Measurements from ENCODE around the gene MICOS13. TPM values are rescaled to one million over a fixed set of nuclear protein-coding genes. Genes with fewer than 3 reads are reported as not detected.

Gene MICOS13
- total and polyA plus RNA-seq, 2 donors from 2014 or later, result 74.6 to 244 TPM

- DNase-seq (peak in 1 of 5 donors; percentile 43), FAIRE-seq (no peak)
- intact Hi-C loops (cut with DNase I), result no loop called here
- peaks cover 0 to 10% (median 3%) of the 10 kb centered on the region in 3 donors for H3K36me3 ChIP-seq (ENCODE audit: control insufficient read depth in 2 of 3, insufficient read depth in 3 of 3, low read length in 3 of 3)
- H3K27me3 ChIP-seq (ENCODE audit: control insufficient read depth, insufficient read depth, low read length), result no peaks in the 10 kb centered on the region
- H3K9ac ChIP-seq (ENCODE audit: low read length in 3 of 3), result no peak overlapping the region
- H3K9me3 ChIP-seq (ENCODE audit: control insufficient read depth in 2 of 3, insufficient read depth in 1 of 3, low read length in 3 of 3), result no peaks in the 10 kb centered on the region
- H3K27ac ChIP-seq (ENCODE audit: low read depth in 2 of 2, low read length in 2 of 2), result no peak overlapping the region
- peak overlapping the region in 1 of 3 donors; percentile 81 for H3K4me3 ChIP-seq (ENCODE audit: low read length in 3 of 3)
- H3K4me1 ChIP-seq (ENCODE audit: control insufficient read depth in 2 of 3, insufficient read depth in 2 of 3, low read depth in 1 of 3, low read length in 3 of 3), result peaks cover 0 to 17% (median 4%) of the 10 kb centered on the region in 3 donors
- TF ChIP-seq CTCF (IDR thresholded peaks at IDR 0.05; ENCODE audit: borderline replicate concordance, extremely low read depth, insufficient read depth), result no peak
Measured at GRCh38 chr19:5718037-5718578, 37.8 kb upstream of the MICOS13 start.

GRCh38 chr19:5717215-5717935 lies 37.1 kb upstream of the MICOS13 start:
- Histone ChIP-seq H3K9me3 (ENCODE audit: control insufficient read depth in 2 of 3, insufficient read depth in 1 of 3, low read length in 3 of 3) (no peaks in the 10 kb centered on the region), H3K4me1 (ENCODE audit: control insufficient read depth in 2 of 3, insufficient read depth in 2 of 3, low read depth in 1 of 3, low read length in 3 of 3) (peaks cover 0 to 17% (median 4%) of the 10 kb centered on the region in 3 donors), H3K27ac (ENCODE audit: low read depth in 2 of 2, low read length in 2 of 2) (no peak overlapping the region), H3K36me3 (ENCODE audit: control insufficient read depth in 2 of 3, insufficient read depth in 3 of 3, low read length in 3 of 3) (peaks cover 0 to 16% (median 5%) of the 10 kb centered on the region in 3 donors), H3K4me3 (ENCODE audit: low read length in 3 of 3) (no peak overlapping the region), H3K9ac (ENCODE audit: low read length in 3 of 3) (no peak overlapping the region), H3K27me3 (ENCODE audit: control insufficient read depth, insufficient read depth, low read length) (no peaks in the 10 kb centered on the region)
- peak in 1 of 5 donors; percentile 37 for DNase-seq
- no peak for TF ChIP-seq CTCF (IDR thresholded peaks at IDR 0.05; ENCODE audit: borderline replicate concordance, extremely low read depth, insufficient read depth)
- no peak for FAIRE-seq
- intact Hi-C loops (cut with DNase I), result no loop called here

GRCh38 chr19:5714816-5715215 lies 34.5 kb upstream of the MICOS13 start:
- Histone ChIP-seq H3K4me3 (ENCODE audit: low read length in 3 of 3) (no peak overlapping the region), H3K4me1 (ENCODE audit: control insufficient read depth in 2 of 3, insufficient read depth in 2 of 3, low read depth in 1 of 3, low read length in 3 of 3) (peaks cover 0 to 14% (median 4%) of the 10 kb centered on the region in 3 donors), H3K27ac (ENCODE audit: low read depth in 2 of 2, low read length in 2 of 2) (no peak overlapping the region), H3K9me3 (ENCODE audit: control insufficient read depth in 2 of 3, insufficient read depth in 1 of 3, low read length in 3 of 3) (no peaks in the 10 kb centered on the region), H3K9ac (ENCODE audit: low read length in 3 of 3) (no peak overlapping the region), H3K36me3 (ENCODE audit: control insufficient read depth in 2 of 3, insufficient read depth in 3 of 3, low read length in 3 of 3) (peaks cover 0 to 31% (median 11%) of the 10 kb centered on the region in 3 donors), H3K27me3 (ENCODE audit: control insufficient read depth, insufficient read depth, low read length) (no peaks in the 10 kb centered on the region)
- intact Hi-C loops (cut with DNase I), result no loop called here
- TF ChIP-seq CTCF (IDR thresholded peaks at IDR 0.05; ENCODE audit: borderline replicate concordance, extremely low read depth, insufficient read depth), result no peak
- DNase-seq (no peak), FAIRE-seq (no peak)

All from kidney (tissue), 14 donors.